AG09309 (cell line): ENCODE measurements around the gene KRT2.

Experiments used
- DNase-seq: peaks from one replicate; pipeline ENCODE4 v3.0.0-alpha.2; 2010; ENCODE audit warnings: low read depth
- H3K4me3 ChIP-seq: 2 replicates; pipeline ENCODE4 v1.5.1; 2011; ENCODE audit warnings: mild to moderate bottlenecking, low read depth, low read length, moderate library complexity; ENCODE audit not compliant: control insufficient read depth
- TF ChIP-seq, protein P1 (sequence below): IDR thresholded peaks from 2 replicates; pipeline ENCODE4 v1.5.1; 2011; ENCODE audit warnings: mild to moderate bottlenecking, low read depth, low read length, inconsistent platforms; ENCODE audit not compliant: insufficient read depth, control insufficient read depth; ENCODE audit errors: missing control alignments

The KRT2 gene

DNA sequence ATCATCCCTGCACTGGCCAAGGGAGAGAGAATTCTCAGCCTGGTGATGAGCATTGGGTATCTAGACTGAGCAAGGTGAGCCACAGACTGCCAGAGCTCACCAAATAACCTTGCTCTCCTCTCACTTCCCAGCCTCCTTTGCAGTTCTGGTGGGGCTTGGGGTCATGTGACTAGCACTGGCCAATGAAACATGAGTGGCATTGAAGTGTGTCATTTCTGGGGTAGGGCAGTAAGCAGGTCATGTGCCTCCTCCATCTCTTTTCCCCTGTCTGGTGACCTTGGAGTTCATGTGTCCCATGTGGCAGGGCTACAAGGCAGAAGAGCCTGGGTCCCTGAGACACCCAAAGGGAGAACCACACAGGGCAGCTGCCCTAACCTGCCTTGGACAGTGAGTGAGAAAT lies 47.2 kb downstream of the KRT2 start:
- no peak for DNase-seq
- no peak overlapping the region for H3K4me3 ChIP-seq
- TF ChIP-seq, protein P1, sequence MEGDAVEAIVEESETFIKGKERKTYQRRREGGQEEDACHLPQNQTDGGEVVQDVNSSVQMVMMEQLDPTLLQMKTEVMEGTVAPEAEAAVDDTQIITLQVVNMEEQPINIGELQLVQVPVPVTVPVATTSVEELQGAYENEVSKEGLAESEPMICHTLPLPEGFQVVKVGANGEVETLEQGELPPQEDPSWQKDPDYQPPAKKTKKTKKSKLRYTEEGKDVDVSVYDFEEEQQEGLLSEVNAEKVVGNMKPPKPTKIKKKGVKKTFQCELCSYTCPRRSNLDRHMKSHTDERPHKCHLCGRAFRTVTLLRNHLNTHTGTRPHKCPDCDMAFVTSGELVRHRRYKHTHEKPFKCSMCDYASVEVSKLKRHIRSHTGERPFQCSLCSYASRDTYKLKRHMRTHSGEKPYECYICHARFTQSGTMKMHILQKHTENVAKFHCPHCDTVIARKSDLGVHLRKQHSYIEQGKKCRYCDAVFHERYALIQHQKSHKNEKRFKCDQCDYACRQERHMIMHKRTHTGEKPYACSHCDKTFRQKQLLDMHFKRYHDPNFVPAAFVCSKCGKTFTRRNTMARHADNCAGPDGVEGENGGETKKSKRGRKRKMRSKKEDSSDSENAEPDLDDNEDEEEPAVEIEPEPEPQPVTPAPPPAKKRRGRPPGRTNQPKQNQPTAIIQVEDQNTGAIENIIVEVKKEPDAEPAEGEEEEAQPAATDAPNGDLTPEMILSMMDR: no peak

DNA sequence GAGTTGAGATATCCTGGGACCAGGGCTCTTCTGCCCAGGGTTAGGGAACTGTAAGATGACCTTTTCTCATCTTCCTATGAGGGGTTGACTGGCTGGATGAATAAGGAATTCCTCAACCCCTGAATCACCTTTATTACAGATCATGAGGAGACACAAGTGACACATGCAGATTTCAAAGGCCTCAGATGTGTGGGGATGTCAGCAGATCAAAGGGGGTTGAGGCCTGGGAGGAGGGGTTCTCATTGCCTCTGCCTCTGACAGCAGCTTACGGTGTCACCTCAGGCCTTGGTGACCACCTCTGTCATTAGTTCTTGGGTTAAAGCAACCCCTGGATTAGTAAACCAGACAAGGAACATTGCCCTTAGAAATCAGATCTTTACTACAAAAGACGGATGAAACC lies 48.7 kb downstream of the KRT2 start:
- TF ChIP-seq, protein P1: no peak
- H3K4me3 ChIP-seq: no peak overlapping the region
- no peak for DNase-seq

DNA sequence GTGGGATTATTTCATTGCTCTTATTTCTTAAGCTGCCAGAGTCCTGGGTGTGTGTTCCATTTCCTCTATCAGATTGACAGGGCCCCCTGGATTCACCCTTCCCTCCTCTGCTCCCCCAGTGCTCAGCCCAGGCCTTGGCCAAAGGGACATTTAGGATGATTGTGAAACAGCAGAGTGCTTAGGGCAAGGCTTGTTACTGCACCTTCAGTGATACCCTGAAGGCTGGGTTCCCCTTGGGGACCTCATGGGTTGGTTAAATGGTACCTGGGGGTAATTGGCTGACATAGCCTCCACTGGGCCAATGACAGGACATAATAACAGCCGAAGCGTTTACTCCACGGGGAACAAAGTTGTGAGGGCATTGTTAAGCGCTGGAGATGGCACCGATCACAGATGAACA lies 49.5 kb downstream of the KRT2 start:
- no peak for DNase-seq
- H3K4me3 ChIP-seq: no peak overlapping the region
- TF ChIP-seq, protein P1: no peak

DNA sequence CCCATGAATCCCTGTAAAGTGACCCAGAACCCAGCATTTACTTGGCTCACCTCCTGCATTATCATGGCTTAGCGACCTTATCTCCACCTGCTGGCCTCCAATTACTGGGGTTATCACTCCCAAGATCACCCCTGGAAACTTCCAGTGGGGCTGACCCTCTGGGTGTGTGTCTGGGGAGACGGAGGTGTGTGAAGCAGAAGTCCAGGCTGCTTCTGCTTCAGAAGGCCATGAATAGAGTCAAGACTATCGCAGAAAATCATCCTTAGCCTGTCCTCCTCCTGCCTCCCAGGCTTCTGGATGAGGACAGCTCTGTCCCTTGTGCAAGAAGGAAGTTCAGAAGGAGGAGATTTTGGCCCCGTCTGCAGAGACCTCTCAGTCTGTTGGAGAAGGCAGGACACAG lies 50.3 kb downstream of the KRT2 start:
- DNase-seq: no peak
- TF ChIP-seq, protein P1: no peak
- H3K4me3 ChIP-seq: no peak overlapping the region

DNA sequence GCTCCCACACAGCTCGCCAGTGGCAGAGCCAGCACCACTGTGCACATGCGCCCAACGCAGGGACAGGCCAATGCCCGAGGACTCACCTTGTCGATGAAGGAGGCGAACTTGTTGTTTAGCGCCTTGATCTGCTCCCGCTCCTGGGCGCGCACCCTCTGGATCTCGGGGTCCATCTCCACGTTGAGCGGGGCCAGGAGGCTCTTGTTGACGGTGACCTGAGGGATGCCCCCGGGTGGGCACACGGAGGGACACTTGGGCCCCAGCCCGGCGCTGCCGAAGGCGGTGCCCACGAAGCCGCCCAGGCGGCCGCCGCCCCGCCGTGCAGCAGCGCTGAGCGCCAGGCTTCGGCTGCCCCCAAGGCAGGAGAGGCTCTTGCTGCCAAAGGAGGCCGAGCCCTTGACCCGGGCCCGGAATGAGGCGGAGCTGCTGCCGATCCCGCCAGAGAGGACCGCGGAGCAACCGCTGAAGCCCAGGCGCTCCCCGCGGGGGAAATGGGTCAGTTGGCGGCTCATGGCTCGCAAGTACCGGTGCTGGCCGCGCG lies 51.0 kb downstream of the KRT2 start, which contains the start of gene KRT72:
Gene KRT72, minus strand, starts transcription at position 523 of the 541 bp plus-strand sequence. Its CDS starts 11 bp downstream, at position 512.
- DNase-seq: no peak
- TF ChIP-seq, protein P1: no peak
- H3K4me3 ChIP-seq: no peak within 1 kb of the TSS

DNA sequence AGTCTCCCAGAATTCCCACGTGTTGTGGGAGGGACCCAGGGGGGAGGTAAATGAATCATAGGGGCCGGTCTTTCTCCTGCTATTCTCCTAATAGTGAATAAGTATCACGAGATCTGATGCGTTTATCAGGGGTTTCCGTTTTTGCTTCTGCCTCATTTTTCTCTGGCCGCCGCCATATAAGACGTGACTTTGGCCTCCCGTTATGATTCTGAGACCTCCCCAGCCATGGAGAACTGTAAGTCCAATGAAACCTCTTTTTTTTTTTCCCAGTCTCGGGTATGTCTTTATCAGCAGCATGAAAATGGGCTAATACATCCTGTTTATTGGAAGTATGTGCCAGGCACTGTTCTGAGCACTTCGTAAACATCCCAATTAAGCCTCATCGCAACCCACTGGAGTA lies 51.5 kb downstream of the KRT2 start:
- H3K4me3 ChIP-seq: no peak overlapping the region
- TF ChIP-seq, protein P1: no peak
- DNase-seq: no peak

DNA sequence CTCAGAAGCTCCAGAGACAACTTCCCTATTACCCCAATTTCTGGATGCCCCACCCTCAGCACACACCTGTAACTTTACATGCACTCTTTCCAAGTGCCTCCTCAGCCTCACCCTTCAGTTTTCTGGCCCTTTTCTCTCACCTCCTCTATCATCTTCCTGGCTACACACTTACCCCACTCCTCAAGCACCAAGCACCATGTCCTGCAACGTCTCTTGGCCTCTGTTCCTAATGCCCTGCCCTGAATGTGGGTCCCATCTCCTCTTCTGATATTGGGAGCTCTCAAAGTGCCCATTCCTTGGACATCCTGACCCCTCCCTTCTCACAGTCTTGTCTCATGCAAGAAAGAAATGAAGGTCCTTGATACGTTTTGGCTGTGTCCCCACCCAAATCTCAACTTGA lies 51.9 kb downstream of the KRT2 start:
- DNase-seq: no peak
- H3K4me3 ChIP-seq: no peak overlapping the region
- TF ChIP-seq, protein P1: no peak
